GM12873 (cell line): Measurements from ENCODE around the gene INTS14.

Experiments
- TF ChIP-seq, protein P1 (sequence below): IDR thresholded peaks from 2 replicates; pipeline ENCODE4 v1.5.1; 2012; ENCODE audit warnings: low read depth, mild to moderate bottlenecking, moderate library complexity, low read length, control low read depth; ENCODE audit not compliant: insufficient read depth; ENCODE audit errors: missing control alignments

Gene INTS14

GRCh38 chr15:65631503-65631902 is 20.6 kb upstream of the INTS14 start:
- TF ChIP-seq, protein P1, sequence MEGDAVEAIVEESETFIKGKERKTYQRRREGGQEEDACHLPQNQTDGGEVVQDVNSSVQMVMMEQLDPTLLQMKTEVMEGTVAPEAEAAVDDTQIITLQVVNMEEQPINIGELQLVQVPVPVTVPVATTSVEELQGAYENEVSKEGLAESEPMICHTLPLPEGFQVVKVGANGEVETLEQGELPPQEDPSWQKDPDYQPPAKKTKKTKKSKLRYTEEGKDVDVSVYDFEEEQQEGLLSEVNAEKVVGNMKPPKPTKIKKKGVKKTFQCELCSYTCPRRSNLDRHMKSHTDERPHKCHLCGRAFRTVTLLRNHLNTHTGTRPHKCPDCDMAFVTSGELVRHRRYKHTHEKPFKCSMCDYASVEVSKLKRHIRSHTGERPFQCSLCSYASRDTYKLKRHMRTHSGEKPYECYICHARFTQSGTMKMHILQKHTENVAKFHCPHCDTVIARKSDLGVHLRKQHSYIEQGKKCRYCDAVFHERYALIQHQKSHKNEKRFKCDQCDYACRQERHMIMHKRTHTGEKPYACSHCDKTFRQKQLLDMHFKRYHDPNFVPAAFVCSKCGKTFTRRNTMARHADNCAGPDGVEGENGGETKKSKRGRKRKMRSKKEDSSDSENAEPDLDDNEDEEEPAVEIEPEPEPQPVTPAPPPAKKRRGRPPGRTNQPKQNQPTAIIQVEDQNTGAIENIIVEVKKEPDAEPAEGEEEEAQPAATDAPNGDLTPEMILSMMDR, result no peak

DNA sequence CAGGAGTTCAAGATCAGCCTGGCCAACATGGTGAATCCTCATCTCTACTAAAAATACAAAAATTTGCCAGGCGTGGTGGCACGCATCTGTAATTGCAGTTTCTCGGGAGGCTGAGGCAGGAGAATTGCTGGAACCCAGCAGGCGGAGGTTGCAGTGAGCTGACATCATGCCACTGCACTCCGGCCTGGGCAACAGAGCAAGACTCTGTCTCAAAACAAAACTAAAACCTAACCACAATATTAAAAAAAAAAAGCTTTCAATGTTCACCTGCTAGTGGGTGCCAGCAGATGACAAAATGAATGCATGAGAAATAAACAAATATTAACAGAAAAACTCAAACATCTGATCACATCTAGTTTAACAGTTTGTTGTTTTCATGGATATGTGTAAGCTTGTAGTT is 19.8 kb upstream of the INTS14 start:
- TF ChIP-seq, protein P1, result no peak

GRCh38 chr15:65629548-65629947 is 18.6 kb upstream of the INTS14 start:
- TF ChIP-seq, protein P1, result no peak

- TF ChIP-seq, protein P1, result no peak
Measured at GRCh38 chr15:65626856-65627255, 15.9 kb upstream of the INTS14 start.

GRCh38 chr15:65623103-65623502 is 12.2 kb upstream of the INTS14 start:
- TF ChIP-seq, protein P1, result no peak

DNA sequence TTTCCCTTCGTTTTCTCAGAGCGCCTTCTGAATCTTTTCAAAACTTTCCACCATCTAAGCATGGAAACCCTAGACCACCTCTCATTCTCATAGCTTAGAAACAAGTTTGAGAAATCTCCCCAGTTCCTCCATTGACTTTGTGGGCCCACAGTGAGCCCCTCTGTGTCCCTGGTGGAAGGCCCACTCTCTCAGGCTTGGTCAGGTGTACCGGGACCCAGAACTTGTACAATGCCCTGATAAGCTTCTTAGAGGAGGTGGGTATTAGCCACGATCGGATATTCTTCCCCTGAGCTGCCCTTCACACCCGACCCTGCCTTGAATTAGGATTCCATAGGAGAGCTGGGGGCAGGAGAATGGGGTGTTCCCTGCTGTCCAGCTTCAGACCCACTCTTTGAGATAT is 10.7 kb upstream of the INTS14 start, which contains the start of gene SLC24A1:
TSS of gene SLC24A1 (plus strand) at position 301 of the 400 bp plus-strand sequence. CDS start 2,143 bp downstream, outside the sequence.
- TF ChIP-seq, protein P1, result no peak

DNA sequence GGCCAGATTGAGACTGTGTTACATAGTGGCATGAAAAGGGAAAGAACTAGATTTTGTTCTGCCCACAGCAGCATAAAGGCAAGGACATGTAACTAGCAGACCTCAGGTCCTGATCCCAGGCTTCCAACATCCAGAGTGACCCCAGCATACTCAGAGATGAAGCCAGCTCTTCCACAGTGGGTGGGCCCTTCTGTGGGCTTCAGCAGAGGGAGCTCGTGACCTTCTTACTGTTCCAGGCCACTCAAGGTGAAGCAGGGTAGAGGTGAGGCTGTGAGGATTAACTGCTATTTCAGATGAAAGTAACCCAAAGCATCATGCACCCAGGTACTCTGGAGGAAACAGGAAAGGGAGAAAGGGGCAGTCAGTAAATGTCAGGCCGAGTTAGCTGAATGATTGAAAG is 9.9 kb upstream of the INTS14 start:
- TF ChIP-seq, protein P1, result no peak
